HG03571 (cell line): ENCODE results near the gene SLC29A2.
"Not testable (repeated sequence)": the region's sequence is repeated elsewhere in the genome, so short reads cannot be mapped to it uniquely, and the experiment has no call there.

Experiments
- ATAC-seq: cut with Tn5 transposase; IDR thresholded peaks from one replicate; pipeline ENCODE4 v1.9.1; 2021; ENCODE audit not compliant: unreplicated experiment

The SLC29A2 gene

GRCh38 chr11:66350560-66351235 lies 20.9 kb downstream of the SLC29A2 start:
- not testable (repeated sequence) for ATAC-seq

- no peak for ATAC-seq
Observed at GRCh38 chr11:66349084-66349386, 22.5 kb downstream of the SLC29A2 start.

GRCh38 chr11:66347425-66348276 lies 23.9 kb downstream of the SLC29A2 start, which contains the start of gene B4GAT1:
Gene B4GAT1, minus strand, starts transcription at chr11:66347629. Its CDS starts 84 bp downstream, at chr11:66347545.
- ATAC-seq = peak; percentile 31

GRCh38 chr11:66346476-66347424 lies 24.8 kb downstream of the SLC29A2 start:
- ATAC-seq = no peak

- no peak for ATAC-seq
Observed at GRCh38 chr11:66345316-66345649, 26.3 kb downstream of the SLC29A2 start.

- peak; percentile 62 for ATAC-seq
Observed at GRCh38 chr11:66344550-66345315, 26.8 kb downstream of the SLC29A2 start, which contains the start of gene BRMS1. Gene BRMS1, minus strand, starts transcription at chr11:66345104. Its CDS starts 2,870 bp downstream, at chr11:66342234.

GRCh38 chr11:66343176-66343575 lies 28.4 kb downstream of the SLC29A2 start:
- no peak for ATAC-seq

GRCh38 chr11:66341502-66342126 lies 29.9 kb downstream of the SLC29A2 start:
- ATAC-seq = no peak

GRCh38 chr11:66340596-66341501 lies 30.7 kb downstream of the SLC29A2 start:
- ATAC-seq = no peak

- ATAC-seq = no peak
Observed at GRCh38 chr11:66339686-66340483, 31.7 kb downstream of the SLC29A2 start.

- no peak for ATAC-seq
Observed at GRCh38 chr11:66339162-66339675, 32.3 kb downstream of the SLC29A2 start.

GRCh38 chr11:66338276-66339161 lies 33.0 kb downstream of the SLC29A2 start:
- no peak for ATAC-seq

GRCh38 chr11:66337103-66337899 lies 34.3 kb downstream of the SLC29A2 start:
- no peak for ATAC-seq

GRCh38 chr11:66336234-66337102 lies 35.1 kb downstream of the SLC29A2 start, which contains the start of gene RIN1:
Gene RIN1, minus strand, starts transcription at chr11:66336434. Its CDS starts 32 bp downstream, at chr11:66336402.
- no peak for ATAC-seq
